NT2/D1 (cell line): Measurements from ENCODE around the gene GNAL.

ENCODE experiments used
- DNase-seq: peaks from one replicate; pipeline ENCODE4 v3.0.0-alpha.2; 2011; ENCODE audit warnings: low read depth, low spot score
- H3K27me3 ChIP-seq: 2 replicates; pipeline ENCODE4 v1.6.0; 2011; ENCODE audit warnings: mild to moderate bottlenecking; ENCODE audit not compliant: insufficient read length, insufficient read depth
- H3K36me3 ChIP-seq: 2 replicates; pipeline ENCODE4 v1.6.1; 2011; ENCODE audit warnings: mild to moderate bottlenecking, low read length, mixed read lengths; ENCODE audit not compliant: insufficient read depth, insufficient read length
- H3K4me1 ChIP-seq: 2 replicates; pipeline ENCODE4 v1.5.1; 2011; ENCODE audit not compliant: insufficient read depth, insufficient read length
- H3K4me3 ChIP-seq: 2 replicates; pipeline ENCODE4 v1.5.1; 2011; ENCODE audit warnings: low read depth; ENCODE audit not compliant: insufficient read length
- H3K9ac ChIP-seq: 2 replicates; pipeline ENCODE4 v1.6.0; 2011; ENCODE audit warnings: low read depth; ENCODE audit not compliant: insufficient read length
- H3K9me3 ChIP-seq: 2 replicates; pipeline ENCODE4 v1.5.1; 2011; ENCODE audit warnings: mild to moderate bottlenecking, low read length; ENCODE audit not compliant: insufficient read depth
- SUZ12 ChIP-seq: IDR thresholded peaks from 2 replicates; pipeline ENCODE4 v1.6.1; 2011; ENCODE audit not compliant: insufficient read length, insufficient read depth; ENCODE audit errors: extremely low read depth
- YY1 ChIP-seq: IDR thresholded peaks from 2 replicates; pipeline ENCODE4 v1.6.1; 2011; ENCODE audit not compliant: insufficient read length, insufficient read depth
- ZNF274 ChIP-seq: IDR thresholded peaks from 2 replicates; pipeline ENCODE4 v1.6.1; 2011; ENCODE audit warnings: mild to moderate bottlenecking, low read depth, low read length

Gene GNAL

GRCh38 chr18:11923450-11923849, 234.4 kb downstream of the GNAL start:
- Histone ChIP-seq H3K4me3 (no peak overlapping the region), H3K9me3 (no peaks in the 10 kb centered on the region), H3K4me1 (no peaks in the 10 kb centered on the region), H3K36me3 (no peaks in the 10 kb centered on the region), H3K27me3 (no peaks in the 10 kb centered on the region), H3K9ac (no peak overlapping the region)
- DNase-seq = no peak
- TF ChIP-seq SUZ12 = no peak
- no peak for TF ChIP-seq ZNF274
- TF ChIP-seq YY1 = no peak

- Histone ChIP-seq H3K36me3 (no peaks in the 10 kb centered on the region), H3K4me1 (no peaks in the 10 kb centered on the region), H3K4me3 (no peak overlapping the region), H3K9me3 (no peaks in the 10 kb centered on the region), H3K27me3 (no peaks in the 10 kb centered on the region), H3K9ac (no peak overlapping the region)
- DNase-seq = no peak
- TF ChIP-seq ZNF274 (no peak), YY1 (no peak), SUZ12 (no peak)
Observed at GRCh38 chr18:11925800-11926481, 236.9 kb downstream of the GNAL start.

- Histone ChIP-seq H3K36me3 (no peaks in the 10 kb centered on the region), H3K4me1 (no peaks in the 10 kb centered on the region), H3K9me3 (no peaks in the 10 kb centered on the region), H3K4me3 (no peak overlapping the region), H3K9ac (no peak overlapping the region), H3K27me3 (no peaks in the 10 kb centered on the region)
- TF ChIP-seq ZNF274 (no peak), SUZ12 (no peak), YY1 (no peak)
- DNase-seq = no peak
Observed at GRCh38 chr18:11927497-11927896, 238.4 kb downstream of the GNAL start.

GRCh38 chr18:11932393-11932792, 243.3 kb downstream of the GNAL start:
- H3K9ac ChIP-seq = no peak overlapping the region
- TF ChIP-seq ZNF274 (no peak), SUZ12 (no peak), YY1 (no peak)
- H3K9me3 ChIP-seq = no peaks in the 10 kb centered on the region
- no peak for DNase-seq
- no peaks in the 10 kb centered on the region for H3K4me1 ChIP-seq
- no peak overlapping the region for H3K4me3 ChIP-seq
- no peaks in the 10 kb centered on the region for H3K36me3 ChIP-seq
- no peaks in the 10 kb centered on the region for H3K27me3 ChIP-seq
